Kidney (tissue), 14 donors: ENCODE results near the gene SRPK1. TPM values are rescaled to one million over a fixed set of nuclear protein-coding genes. Genes with fewer than 3 reads are reported as not detected.

ENCODE experiments used
- DNase-seq, 5 donors: peaks; one replicate each; pipeline ENCODE4 v3.0.0-alpha.2; 2013 to 2020
- FAIRE-seq: peaks from 2 replicates; lab custom pipeline; 2012; peaks lifted over from hg19 to GRCh38; lab: Jason Lieb, UNC
- H3K27ac ChIP-seq, 2 donors: one replicate each; pipeline ENCODE4 v1.7.0; 2013; ENCODE audit warnings: low read depth in 2 of 2, low read length in 2 of 2, inconsistent platforms in 1 of 2
- H3K27me3 ChIP-seq: one replicate; pipeline ENCODE4 v1.7.1; 2013; ENCODE audit warnings: low read length, inconsistent platforms; ENCODE audit not compliant: control insufficient read depth, insufficient read depth
- H3K36me3 ChIP-seq, 3 donors: one replicate each; pipeline versions ENCODE4 v1.7.0 to v1.7.1; 2013; ENCODE audit warnings: low read length in 3 of 3, control low read depth in 1 of 3, inconsistent platforms in 1 of 3; ENCODE audit not compliant: insufficient read depth in 3 of 3, control insufficient read depth in 2 of 3
- H3K4me1 ChIP-seq, 3 donors: one replicate each; pipeline versions ENCODE4 v1.7.0 to v1.7.1; 2013; ENCODE audit warnings: low read length in 3 of 3, inconsistent platforms in 1 of 3, low read depth in 1 of 3; ENCODE audit not compliant: control insufficient read depth in 2 of 3, insufficient read depth in 2 of 3
- H3K4me3 ChIP-seq, 3 donors: one replicate each; pipeline versions ENCODE4 v1.7.0 to v1.8.1; 2013; ENCODE audit warnings: low read length in 3 of 3, control low read depth in 1 of 3, inconsistent platforms in 1 of 3
- H3K9ac ChIP-seq, 3 donors: one replicate each; pipeline versions ENCODE4 v1.7.0 to v1.7.1; 2013; ENCODE audit warnings: low read length in 3 of 3, control low read depth in 1 of 3, inconsistent platforms in 1 of 3
- H3K9me3 ChIP-seq, 3 donors: one replicate each; pipeline versions ENCODE4 v1.7.0 to v1.7.1; 2013; ENCODE audit warnings: low read length in 3 of 3, control low read depth in 1 of 3, inconsistent platforms in 1 of 3; ENCODE audit not compliant: control insufficient read depth in 2 of 3, insufficient read depth in 1 of 3
- CTCF ChIP-seq: IDR thresholded peaks from 3 replicates; pipeline ENCODE4 v1.5.1; 2012; ENCODE audit warnings: mild to moderate bottlenecking, moderate library complexity, borderline replicate concordance; ENCODE audit not compliant: insufficient read depth; ENCODE audit errors: extremely low read depth
- intact Hi-C: fragments of 100-400 bp; cut with DNase I; formaldehyde crosslinking; loops from one replicate; pipeline ENCODE4 v1.11.1; 2022
- polyA plus RNA-seq: library from polyadenylated mRNA; stranded (reverse); fragments of 350-450 nt; fragmentation: Illumina TruSeq; extraction: RNeasy Lipid Tissue Mini Kit (QIAGEN cat#74804); gene quantifications from one replicate; pipeline ENCODE4 v1.2.3, GENCODE V29; 2014; ENCODE audit warnings: low read depth, low replicate concordance; ENCODE audit not compliant: insufficient read depth
- total RNA-seq: library from RNA; stranded (reverse); fragmentation: NEBNext Ultra II Directional; extraction: Animal tissue kit (Norgen Biotek cat#: 25700); gene quantifications from one replicate; pipeline ENCODE4 v1.2.1, GENCODE V29; 2021
- donor health status: control.
- donor health status: control.
- donor health status: control.
- donor health status: control.
- donor health status: control.
- donor health status: DM: yes; HTN: yes; CAD: no.
- donor health status: Normal renal cell carcinoma (clear cell type).

SRPK1 gene
- total and polyA plus RNA-seq, 2 donors from 2014 or later = 12.2 to 35.3 TPM

GRCh38 chr6:35829306-35829705 is 91.6 kb downstream of the SRPK1 start:
- no peak for TF ChIP-seq CTCF
- Histone ChIP-seq H3K27ac (no peak overlapping the region), H3K9ac (no peak overlapping the region), H3K4me1 (no peaks in the 10 kb centered on the region), H3K9me3 (no peaks in the 10 kb centered on the region), H3K27me3 (no peaks in the 10 kb centered on the region), H3K36me3 (peaks cover 0 to 4% (median 0%) of the 10 kb centered on the region in 3 donors), H3K4me3 (no peak overlapping the region)
- intact Hi-C loops = no loop called here
- FAIRE-seq (no peak), DNase-seq (no peak)

- TF ChIP-seq CTCF = no peak
- FAIRE-seq (no peak), DNase-seq (no peak)
- Histone ChIP-seq H3K9me3 (no peaks in the 10 kb centered on the region), H3K4me3 (no peak overlapping the region), H3K27ac (no peak overlapping the region), H3K27me3 (no peaks in the 10 kb centered on the region), H3K9ac (no peak overlapping the region), H3K4me1 (no peaks in the 10 kb centered on the region), H3K36me3 (no peaks in the 10 kb centered on the region)
- intact Hi-C loops = no loop called here
These were observed 96.2 kb downstream of the SRPK1 start for GRCh38 chr6:35824552-35825192.

GRCh38 chr6:35823601-35824000 is 97.3 kb downstream of the SRPK1 start:
- H3K9ac ChIP-seq = no peak overlapping the region
- H3K9me3 ChIP-seq = no peaks in the 10 kb centered on the region
- H3K36me3 ChIP-seq = no peaks in the 10 kb centered on the region
- no peak for TF ChIP-seq CTCF
- H3K27me3 ChIP-seq = no peaks in the 10 kb centered on the region
- H3K4me3 ChIP-seq = no peak overlapping the region
- FAIRE-seq = no peak
- H3K4me1 ChIP-seq = no peaks in the 10 kb centered on the region
- no peak overlapping the region for H3K27ac ChIP-seq
- no peak for DNase-seq
- intact Hi-C loops = no loop called here

GRCh38 chr6:35817515-35817914 is 103.4 kb downstream of the SRPK1 start:
- Histone ChIP-seq H3K27ac (no peak overlapping the region), H3K4me1 (no peaks in the 10 kb centered on the region), H3K36me3 (no peaks in the 10 kb centered on the region), H3K9me3 (peaks cover 0 to 6% (median 3%) of the 10 kb centered on the region in 3 donors), H3K4me3 (no peak overlapping the region), H3K9ac (no peak overlapping the region), H3K27me3 (no peaks in the 10 kb centered on the region)
- intact Hi-C loops = no loop called here
- no peak for DNase-seq
- TF ChIP-seq CTCF = no peak
- FAIRE-seq = no peak
